Esophagus squamous epithelium (tissue), 4 donors: ENCODE measurements around the gene RAB44.

ENCODE experiments used
- CTCF ChIP-seq, 6 experiments: fragments of 450-650 bp in 4 of 6; fragments of 200-600 bp in 2 of 6; sonication (generic) in 2 of 6; IDR thresholded peaks; one replicate each; pipeline ENCODE4 v1.5.1; 2016 to 2019; ENCODE audit warnings: antibody characterized with exemption in 6 of 6, mild to moderate bottlenecking in 4 of 6, moderate library complexity in 4 of 6
- POLR2A ChIP-seq, 4 donors: fragments of 450-650 bp; IDR thresholded peaks; one replicate each; pipeline ENCODE4 v1.6.1; 2017; ENCODE audit warnings: antibody characterized with exemption in 4 of 4, mild to moderate bottlenecking in 4 of 4, moderate library complexity in 3 of 4

- TF ChIP-seq CTCF (IDR thresholded peaks at IDR 0.05), result no peak
- no peak for TF ChIP-seq POLR2A (IDR thresholded peaks at IDR 0.05)
Observed at GRCh38 chr6:36725581-36725980, 28.0 kb downstream of the RAB44 start.
